ENCODE measurements around the gene BCKDHA. TPM values are rescaled to one million over a fixed set of nuclear protein-coding genes. Genes with fewer than 3 reads are reported as not detected.
"Not testable (repeated sequence)": the region's sequence is repeated elsewhere in the genome, so short reads cannot be mapped to it uniquely, and the experiment has no call there.

Gene BCKDHA
- total RNA-seq, 4 donors from 2014 or later, result 64.3 to 116 (median 70.1) TPM

- 60 to 86% methylated on average over 4 of the region's 4 CpGs for WGBS, 2 donors
- no peak overlapping the region for H3K4me3 ChIP-seq (ENCODE audit: low read depth, poor library complexity, severe bottlenecking)
- DNase-seq (ENCODE audit: low spot score in 2 of 2), result no peak
- intact Hi-C loops (cut with DNase I; ENCODE audit: low total_unique reads), result no loop called here
- TF ChIP-seq POLR2A (IDR thresholded peaks at IDR 0.05), result no peak
- TF ChIP-seq, protein P1, sequence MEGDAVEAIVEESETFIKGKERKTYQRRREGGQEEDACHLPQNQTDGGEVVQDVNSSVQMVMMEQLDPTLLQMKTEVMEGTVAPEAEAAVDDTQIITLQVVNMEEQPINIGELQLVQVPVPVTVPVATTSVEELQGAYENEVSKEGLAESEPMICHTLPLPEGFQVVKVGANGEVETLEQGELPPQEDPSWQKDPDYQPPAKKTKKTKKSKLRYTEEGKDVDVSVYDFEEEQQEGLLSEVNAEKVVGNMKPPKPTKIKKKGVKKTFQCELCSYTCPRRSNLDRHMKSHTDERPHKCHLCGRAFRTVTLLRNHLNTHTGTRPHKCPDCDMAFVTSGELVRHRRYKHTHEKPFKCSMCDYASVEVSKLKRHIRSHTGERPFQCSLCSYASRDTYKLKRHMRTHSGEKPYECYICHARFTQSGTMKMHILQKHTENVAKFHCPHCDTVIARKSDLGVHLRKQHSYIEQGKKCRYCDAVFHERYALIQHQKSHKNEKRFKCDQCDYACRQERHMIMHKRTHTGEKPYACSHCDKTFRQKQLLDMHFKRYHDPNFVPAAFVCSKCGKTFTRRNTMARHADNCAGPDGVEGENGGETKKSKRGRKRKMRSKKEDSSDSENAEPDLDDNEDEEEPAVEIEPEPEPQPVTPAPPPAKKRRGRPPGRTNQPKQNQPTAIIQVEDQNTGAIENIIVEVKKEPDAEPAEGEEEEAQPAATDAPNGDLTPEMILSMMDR (IDR thresholded peaks at IDR 0.05), result no peak
Measured at GRCh38 chr19:41407271-41407670, 9.7 kb downstream of the BCKDHA start.

GRCh38 chr19:41408256-41408655, 10.6 kb downstream of the BCKDHA start:
- intact Hi-C loops (cut with DNase I; ENCODE audit: low total_unique reads), result no loop called here
- no peak overlapping the region for H3K4me3 ChIP-seq (ENCODE audit: low read depth, poor library complexity, severe bottlenecking)
- WGBS, 2 donors, result 72 to 79% methylated on average over 4 of the region's 4 CpGs
- DNase-seq (ENCODE audit: low spot score in 2 of 2), result no peak
- TF ChIP-seq, protein P1 (IDR thresholded peaks at IDR 0.05), result no peak
- TF ChIP-seq POLR2A (IDR thresholded peaks at IDR 0.05), result no peak

GRCh38 chr19:41408846-41409245, 11.2 kb downstream of the BCKDHA start:
- DNase-seq (ENCODE audit: low spot score in 2 of 2); intact Hi-C loops (cut with DNase I; ENCODE audit: low total_unique reads); H3K4me3 ChIP-seq (ENCODE audit: low read depth, poor library complexity, severe bottlenecking): not testable (repeated sequence)
- 95 to 98% methylated on average over 5 of the region's 5 CpGs for WGBS, 2 donors

DNA sequence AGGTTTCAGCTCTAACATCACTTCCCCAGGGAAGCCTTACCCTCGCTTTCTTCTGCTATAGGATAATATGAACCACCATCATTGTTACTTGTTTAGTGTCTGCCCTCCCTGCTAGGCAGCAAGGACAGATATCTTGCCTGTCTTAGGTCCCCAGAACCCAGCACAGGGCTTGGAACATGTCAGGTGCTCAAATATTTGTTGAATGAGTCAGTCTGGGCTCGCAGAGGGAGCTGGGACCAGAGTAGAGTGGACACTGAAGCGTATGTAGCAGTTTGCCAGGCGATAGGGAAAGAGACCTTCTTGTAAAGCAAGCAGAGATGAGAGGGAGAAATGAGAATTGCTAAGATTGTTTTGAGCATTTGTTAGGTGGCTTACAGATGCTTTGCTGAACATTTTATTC, 11.7 kb downstream of the BCKDHA start:
- no peak for DNase-seq (ENCODE audit: low spot score in 2 of 2)

DNA sequence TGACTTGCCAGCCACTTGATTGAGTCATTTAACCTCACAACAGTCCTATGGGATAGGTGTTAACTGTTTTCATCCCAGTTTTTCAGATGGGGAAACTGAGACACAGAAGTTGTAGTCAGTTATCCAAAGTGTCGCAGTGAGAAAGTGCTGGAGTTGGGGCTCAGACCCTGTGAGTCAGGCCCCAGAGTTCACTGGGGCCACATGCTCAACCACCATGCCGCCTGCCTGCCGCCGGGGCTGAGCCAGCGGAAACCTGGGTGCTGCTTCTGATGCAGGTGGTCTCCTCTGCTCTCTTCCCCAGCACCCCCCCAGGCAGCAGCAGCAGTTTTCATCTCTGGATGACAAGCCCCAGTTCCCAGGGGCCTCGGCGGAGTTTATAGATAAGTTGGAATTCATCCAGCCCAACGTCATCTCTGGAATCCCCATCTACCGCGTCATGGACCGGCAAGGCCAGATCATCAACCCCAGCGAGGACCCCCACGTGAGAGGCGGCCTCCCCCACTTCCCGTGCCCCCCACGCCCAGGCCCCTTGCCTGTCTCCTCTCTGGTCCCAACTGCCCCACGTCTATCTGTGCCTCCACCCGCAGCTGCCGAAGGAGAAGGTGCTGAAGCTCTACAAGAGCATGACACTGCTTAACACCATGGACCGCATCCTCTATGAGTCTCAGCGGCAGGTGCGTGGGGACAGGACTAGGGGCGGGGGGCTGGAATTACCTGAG, 12.9 kb downstream of the BCKDHA start:
- DNase-seq (ENCODE audit: low spot score in 2 of 2), result no peak
- TF ChIP-seq, protein P1 (IDR thresholded peaks at IDR 0.05), result no peak
- no peak for TF ChIP-seq POLR2A (IDR thresholded peaks at IDR 0.05)
- WGBS, 2 donors, result 81 to 90% methylated on average over 23 of the region's 23 CpGs
- H3K4me3 ChIP-seq (ENCODE audit: low read depth, poor library complexity, severe bottlenecking), result no peak overlapping the region
- intact Hi-C loops (cut with DNase I; ENCODE audit: low total_unique reads), result no loop called here

More for the DNA sequence above, 11.7 kb downstream of the BCKDHA start:
- 64 to 76% methylated on average over 4 of the region's 4 CpGs for WGBS, 2 donors
- TF ChIP-seq POLR2A (IDR thresholded peaks at IDR 0.05), result no peak
- TF ChIP-seq, protein P1 (IDR thresholded peaks at IDR 0.05), result no peak
- no peak overlapping the region for H3K4me3 ChIP-seq (ENCODE audit: low read depth, poor library complexity, severe bottlenecking)
- intact Hi-C loops (cut with DNase I; ENCODE audit: low total_unique reads), result no loop called here

- intact Hi-C loops (cut with DNase I; ENCODE audit: low total_unique reads), result no loop called here
- no peak for DNase-seq (ENCODE audit: low spot score in 2 of 2)
- TF ChIP-seq, protein P1 (IDR thresholded peaks at IDR 0.05), result no peak
- TF ChIP-seq POLR2A (IDR thresholded peaks at IDR 0.05), result no peak
- no peak overlapping the region for H3K4me3 ChIP-seq (ENCODE audit: low read depth, poor library complexity, severe bottlenecking)
- WGBS, 2 donors, result 57 to 67% methylated on average over 9 of the region's 9 CpGs
Measured at GRCh38 chr19:41411100-41411967, 13.7 kb downstream of the BCKDHA start.

All from lower leg skin (tissue), 4 donors.